NCI-H82 (cell line): ENCODE results near the gene NFKB2.
A peak's percentile ranks its signal among the peaks of the same experiment; 100 is the strongest.

Experiments used
- DNase-seq: peaks from one replicate; lab custom pipeline; 2025; lab: John Stamatoyannopoulos, UW

Gene NFKB2

GRCh38 chr10:102394801-102395399 lies 605 bp upstream of the NFKB2 start:
- peak; percentile 56 for DNase-seq

- DNase-seq: no peak
These were observed 779 bp downstream of the NFKB2 start for GRCh38 chr10:102396317-102396650.

GRCh38 chr10:102396730-102397151 lies 1.2 kb downstream of the NFKB2 start:
- DNase-seq: no peak

GRCh38 chr10:102397222-102398171 lies 2.0 kb downstream of the NFKB2 start:
- no peak for DNase-seq

GRCh38 chr10:102398172-102399020 lies 2.9 kb downstream of the NFKB2 start:
- no peak for DNase-seq

GRCh38 chr10:102399217-102400021 lies 3.9 kb downstream of the NFKB2 start:
- peak; percentile 83 for DNase-seq

GRCh38 chr10:102400076-102400475 lies 4.6 kb downstream of the NFKB2 start:
- DNase-seq: no peak

- DNase-seq: no peak
These were observed 5.3 kb downstream of the NFKB2 start for GRCh38 chr10:102400598-102401341.

GRCh38 chr10:102401342-102401654 lies 5.8 kb downstream of the NFKB2 start:
- DNase-seq: no peak

GRCh38 chr10:102401735-102402511 lies 6.4 kb downstream of the NFKB2 start:
- no peak for DNase-seq

GRCh38 chr10:102402512-102402896 lies 7.0 kb downstream of the NFKB2 start:
- no peak for DNase-seq

- no peak for DNase-seq
These were observed 7.6 kb downstream of the NFKB2 start for GRCh38 chr10:102403115-102403514.

- DNase-seq: no peak
These were observed 9.0 kb downstream of the NFKB2 start for GRCh38 chr10:102404361-102405107.

GRCh38 chr10:102405108-102405571 lies 9.6 kb downstream of the NFKB2 start:
- no peak for DNase-seq

- no peak for DNase-seq
These were observed 10.1 kb downstream of the NFKB2 start for GRCh38 chr10:102405632-102406031.

- DNase-seq: no peak
These were observed 11.3 kb downstream of the NFKB2 start for GRCh38 chr10:102406815-102407214.

- DNase-seq: no peak
These were observed 12.1 kb downstream of the NFKB2 start for GRCh38 chr10:102407425-102408130.

GRCh38 chr10:102408131-102408727 lies 12.7 kb downstream of the NFKB2 start:
- DNase-seq: no peak
